Fibroblast of lung (primary cell): ENCODE measurements around the gene SHC1.

ENCODE experiments used
- EZH2 ChIP-seq: IDR thresholded peaks from 2 replicates; pipeline ENCODE4 v1.5.1; 2012; ENCODE audit warnings: low read length, control low read depth, mild to moderate bottlenecking; ENCODE audit errors: missing control alignments
- TF ChIP-seq, protein P1 (sequence below), 2 donors: IDR thresholded peaks in 1 of 2; conservative IDR thresholded peaks in 1 of 2; 1 replicate in 1 of 2; 2 replicates in 1 of 2; pipeline ENCODE4 v1.5.1; 2011 to 2012; ENCODE audit warnings: low read length in 2 of 2, control low read depth in 1 of 2, inconsistent platforms in 1 of 2, low read depth in 1 of 2, mild to moderate bottlenecking in 1 of 2

DNA sequence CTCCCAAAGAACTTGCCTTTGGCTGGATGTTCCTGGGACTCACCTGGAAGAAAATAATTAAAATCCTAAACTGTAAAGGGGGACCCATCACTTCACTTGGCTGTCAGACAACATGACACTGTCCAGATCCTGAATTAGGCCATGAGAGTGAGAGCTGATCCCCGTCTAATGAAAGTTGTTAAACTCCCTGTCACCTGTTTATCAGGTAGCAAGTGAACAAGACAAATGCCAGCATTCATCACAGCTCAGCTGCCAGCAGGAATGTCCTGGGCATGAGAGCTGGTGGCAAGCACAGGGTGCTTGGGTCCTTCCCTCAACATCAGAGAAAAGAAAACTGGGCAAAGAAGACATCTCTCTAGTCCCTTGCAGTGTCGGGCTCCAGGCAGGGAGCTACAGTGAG is 57.8 kb downstream of the SHC1 start:
- TF ChIP-seq, protein P1, sequence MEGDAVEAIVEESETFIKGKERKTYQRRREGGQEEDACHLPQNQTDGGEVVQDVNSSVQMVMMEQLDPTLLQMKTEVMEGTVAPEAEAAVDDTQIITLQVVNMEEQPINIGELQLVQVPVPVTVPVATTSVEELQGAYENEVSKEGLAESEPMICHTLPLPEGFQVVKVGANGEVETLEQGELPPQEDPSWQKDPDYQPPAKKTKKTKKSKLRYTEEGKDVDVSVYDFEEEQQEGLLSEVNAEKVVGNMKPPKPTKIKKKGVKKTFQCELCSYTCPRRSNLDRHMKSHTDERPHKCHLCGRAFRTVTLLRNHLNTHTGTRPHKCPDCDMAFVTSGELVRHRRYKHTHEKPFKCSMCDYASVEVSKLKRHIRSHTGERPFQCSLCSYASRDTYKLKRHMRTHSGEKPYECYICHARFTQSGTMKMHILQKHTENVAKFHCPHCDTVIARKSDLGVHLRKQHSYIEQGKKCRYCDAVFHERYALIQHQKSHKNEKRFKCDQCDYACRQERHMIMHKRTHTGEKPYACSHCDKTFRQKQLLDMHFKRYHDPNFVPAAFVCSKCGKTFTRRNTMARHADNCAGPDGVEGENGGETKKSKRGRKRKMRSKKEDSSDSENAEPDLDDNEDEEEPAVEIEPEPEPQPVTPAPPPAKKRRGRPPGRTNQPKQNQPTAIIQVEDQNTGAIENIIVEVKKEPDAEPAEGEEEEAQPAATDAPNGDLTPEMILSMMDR (conservative IDR thresholded peaks at IDR 0.05 in 1 of 2, IDR thresholded peaks at IDR 0.05 in 1 of 2; ENCODE audit: low read depth in 1 of 2, low read length in 2 of 2): no peak
- no peak for TF ChIP-seq EZH2
